ENCODE data around the gene XKR7. TPM values are rescaled to one million over a fixed set of nuclear protein-coding genes. Genes with fewer than 3 reads are reported as not detected.
A peak's percentile ranks its signal among the peaks of the same experiment; 100 is the strongest.

Gene XKR7
- total RNA-seq, 1 donor from 2014 or later = 0.48 TPM

GRCh38 chr20:31979713-31980426, 11.9 kb downstream of the XKR7 start:
- H3K9me3 Mint-ChIP-seq (ENCODE audit: unreplicated experiment) = peaks cover 7% of the 10 kb centered on the region
- TF ChIP-seq CTCF (IDR thresholded peaks at IDR 0.05; ENCODE audit: insufficient read depth, low read depth, low read length) = no peak
- H3K79me2 ChIP-seq (ENCODE audit: insufficient read depth, low read length) = no peaks in the 10 kb centered on the region
- peaks cover 21% of the 10 kb centered on the region for H3K27me3 ChIP-seq (ENCODE audit: insufficient read depth, low read length)
- H3K4me2 ChIP-seq (ENCODE audit: low read length) = no peak overlapping the region
- H3K4me3 Mint-ChIP-seq (ENCODE audit: unreplicated experiment) = no peak overlapping the region
- peaks cover 18% of the 10 kb centered on the region for H3K4me1 Mint-ChIP-seq (ENCODE audit: low read depth, unreplicated experiment)
- peaks cover 26% of the 10 kb centered on the region for H3K27me3 Mint-ChIP-seq (ENCODE audit: low read depth, unreplicated experiment)
- H3K4me1 ChIP-seq (ENCODE audit: insufficient read depth, low read length) = no peaks in the 10 kb centered on the region
- no peak overlapping the region for H3K9ac ChIP-seq (ENCODE audit: low read length)
- no peaks in the 10 kb centered on the region for H3K36me3 ChIP-seq (ENCODE audit: insufficient read depth, low read length)
- no peak overlapping the region for H3K27ac ChIP-seq (ENCODE audit: low read depth, low read length)
- peak overlapping the region; percentile 2 for H3K27ac Mint-ChIP-seq (ENCODE audit: unreplicated experiment)
- no peaks in the 10 kb centered on the region for H4K20me1 ChIP-seq (ENCODE audit: insufficient read depth, low read length)
- no peak overlapping the region for H3K4me3 ChIP-seq (ENCODE audit: insufficient read depth, low read depth, low read length)
- no peak for FAIRE-seq
- H2AFZ ChIP-seq (ENCODE audit: low read depth, low read length) = no peak overlapping the region
- peaks cover 4% of the 10 kb centered on the region for H3K36me3 Mint-ChIP-seq (ENCODE audit: low read depth, unreplicated experiment)
- H3K9me3 ChIP-seq (ENCODE audit: insufficient read depth, low read depth, low read length) = no peaks in the 10 kb centered on the region
- no peak for DNase-seq (ENCODE audit: low read depth)

- Histone ChIP-seq H3K27ac (ENCODE audit: low read depth, low read length) (no peak overlapping the region), H3K79me2 (ENCODE audit: insufficient read depth, low read length) (no peaks in the 10 kb centered on the region), H3K27me3 (ENCODE audit: insufficient read depth, low read length) (peaks cover 18% of the 10 kb centered on the region), H3K36me3 (ENCODE audit: insufficient read depth, low read length) (no peaks in the 10 kb centered on the region), H3K9ac (ENCODE audit: low read length) (no peak overlapping the region), H3K4me2 (ENCODE audit: low read length) (no peak overlapping the region), H3K9me3 (ENCODE audit: insufficient read depth, low read depth, low read length) (no peaks in the 10 kb centered on the region), H3K4me3 (ENCODE audit: insufficient read depth, low read depth, low read length) (no peak overlapping the region), H4K20me1 (ENCODE audit: insufficient read depth, low read length) (no peaks in the 10 kb centered on the region), H3K4me1 (ENCODE audit: insufficient read depth, low read length) (no peaks in the 10 kb centered on the region), H2AFZ (ENCODE audit: low read depth, low read length) (no peak overlapping the region)
- Mint-ChIP-seq H3K27me3 (ENCODE audit: low read depth, unreplicated experiment) (peaks cover 21% of the 10 kb centered on the region), H3K9me3 (ENCODE audit: unreplicated experiment) (peaks cover 3% of the 10 kb centered on the region), H3K36me3 (ENCODE audit: low read depth, unreplicated experiment) (peaks cover 4% of the 10 kb centered on the region), H3K4me1 (ENCODE audit: low read depth, unreplicated experiment) (peaks cover 12% of the 10 kb centered on the region), H3K4me3 (ENCODE audit: unreplicated experiment) (no peak overlapping the region), H3K27ac (ENCODE audit: unreplicated experiment) (peak overlapping the region; percentile 53)
- FAIRE-seq = no peak
- no peak for DNase-seq (ENCODE audit: low read depth)
- TF ChIP-seq CTCF (IDR thresholded peaks at IDR 0.05; ENCODE audit: insufficient read depth, low read depth, low read length) = no peak
Observed at GRCh38 chr20:31981784-31982183, 13.8 kb downstream of the XKR7 start.

- no peak for FAIRE-seq
- Mint-ChIP-seq H3K27ac (ENCODE audit: unreplicated experiment) (no peak overlapping the region), H3K9me3 (ENCODE audit: unreplicated experiment) (peaks cover 2% of the 10 kb centered on the region), H3K27me3 (ENCODE audit: low read depth, unreplicated experiment) (peaks cover 19% of the 10 kb centered on the region), H3K36me3 (ENCODE audit: low read depth, unreplicated experiment) (peaks cover 4% of the 10 kb centered on the region), H3K4me1 (ENCODE audit: low read depth, unreplicated experiment) (peaks cover 6% of the 10 kb centered on the region), H3K4me3 (ENCODE audit: unreplicated experiment) (no peak overlapping the region)
- Histone ChIP-seq H3K4me3 (ENCODE audit: insufficient read depth, low read depth, low read length) (no peak overlapping the region), H3K79me2 (ENCODE audit: insufficient read depth, low read length) (no peaks in the 10 kb centered on the region), H3K9me3 (ENCODE audit: insufficient read depth, low read depth, low read length) (no peaks in the 10 kb centered on the region), H4K20me1 (ENCODE audit: insufficient read depth, low read length) (no peaks in the 10 kb centered on the region), H3K4me1 (ENCODE audit: insufficient read depth, low read length) (no peaks in the 10 kb centered on the region), H3K27ac (ENCODE audit: low read depth, low read length) (no peak overlapping the region), H3K27me3 (ENCODE audit: insufficient read depth, low read length) (peaks cover 14% of the 10 kb centered on the region), H3K9ac (ENCODE audit: low read length) (no peak overlapping the region), H2AFZ (ENCODE audit: low read depth, low read length) (no peak overlapping the region), H3K4me2 (ENCODE audit: low read length) (no peak overlapping the region), H3K36me3 (ENCODE audit: insufficient read depth, low read length) (no peaks in the 10 kb centered on the region)
- no peak for TF ChIP-seq CTCF (IDR thresholded peaks at IDR 0.05; ENCODE audit: insufficient read depth, low read depth, low read length)
- TF ChIP-seq EZH2 (IDR thresholded peaks at IDR 0.05; ENCODE audit: insufficient read depth, low read length) = no peak
- no peak for DNase-seq (ENCODE audit: low read depth)
Observed at GRCh38 chr20:31984981-31985471, 17.1 kb downstream of the XKR7 start.
